A673 (cell line): Measurements from ENCODE around the gene IQCH.
"Not testable (repeated sequence)": the region's sequence is repeated elsewhere in the genome, so short reads cannot be mapped to it uniquely, and the experiment has no call there.

Experiments
- EZH2 ChIP-seq: fragments of 200-600 bp; sonication (generic); IDR thresholded peaks from 2 replicates; pipeline ENCODE4 v1.6.1; 2017; ENCODE audit warnings: borderline replicate concordance, low read depth, mild to moderate bottlenecking, mixed read lengths, antibody characterized with exemption, low read length; ENCODE audit not compliant: poor library complexity, severe bottlenecking
- TF ChIP-seq, protein P1 (sequence below): fragments of 300-800, 200-600 bp; sonication (generic); conservative IDR thresholded peaks from 2 replicates; pipeline ENCODE4 v1.5.1; 2017; ENCODE audit warnings: low read depth, mild to moderate bottlenecking, antibody characterized with exemption, low read length, moderate library complexity, mixed read lengths

DNA sequence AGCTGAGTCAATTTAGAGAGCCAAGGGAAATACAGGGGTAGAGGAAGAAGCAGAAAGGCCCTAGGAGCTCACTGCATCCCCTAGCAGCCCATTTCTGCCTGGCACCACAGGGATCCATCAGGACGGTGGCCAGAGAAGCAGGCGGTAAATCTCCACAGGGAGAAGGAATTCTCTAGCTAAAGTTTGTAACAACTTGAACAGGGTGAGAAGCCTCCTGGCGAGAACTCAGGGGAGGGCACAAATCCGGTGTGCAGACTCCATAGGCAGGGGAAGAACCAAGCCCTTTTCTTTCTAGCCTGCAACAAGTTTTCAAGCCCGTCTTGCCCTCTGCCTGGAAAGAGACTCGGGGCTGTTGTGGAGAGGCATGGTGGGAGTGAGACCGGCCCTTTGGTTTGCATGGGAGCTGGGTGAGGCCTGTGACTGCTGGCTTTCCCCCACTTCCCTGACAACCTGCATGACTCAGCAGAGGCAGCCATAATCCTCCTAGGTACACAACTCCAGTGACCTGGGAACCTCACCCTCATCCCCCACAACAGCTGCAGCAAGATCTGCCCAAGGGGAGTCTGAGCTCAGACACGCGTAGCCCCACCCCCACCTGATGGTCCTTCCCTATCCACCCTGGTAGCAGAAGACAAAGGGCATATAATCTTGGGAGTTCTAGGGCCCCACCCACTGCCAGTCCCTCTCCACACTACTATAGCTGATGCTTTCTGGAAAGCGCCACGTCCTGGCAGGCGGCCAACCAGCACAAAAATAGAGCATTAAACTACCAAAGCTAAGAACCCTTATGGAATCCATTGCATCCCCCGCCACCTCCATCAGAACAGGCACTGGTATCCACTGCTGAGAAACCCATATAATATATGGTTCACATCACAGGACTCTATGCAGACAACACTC is 182.0 kb downstream of the IQCH start:
- TF ChIP-seq EZH2 = not testable (repeated sequence)
- TF ChIP-seq, protein P1, sequence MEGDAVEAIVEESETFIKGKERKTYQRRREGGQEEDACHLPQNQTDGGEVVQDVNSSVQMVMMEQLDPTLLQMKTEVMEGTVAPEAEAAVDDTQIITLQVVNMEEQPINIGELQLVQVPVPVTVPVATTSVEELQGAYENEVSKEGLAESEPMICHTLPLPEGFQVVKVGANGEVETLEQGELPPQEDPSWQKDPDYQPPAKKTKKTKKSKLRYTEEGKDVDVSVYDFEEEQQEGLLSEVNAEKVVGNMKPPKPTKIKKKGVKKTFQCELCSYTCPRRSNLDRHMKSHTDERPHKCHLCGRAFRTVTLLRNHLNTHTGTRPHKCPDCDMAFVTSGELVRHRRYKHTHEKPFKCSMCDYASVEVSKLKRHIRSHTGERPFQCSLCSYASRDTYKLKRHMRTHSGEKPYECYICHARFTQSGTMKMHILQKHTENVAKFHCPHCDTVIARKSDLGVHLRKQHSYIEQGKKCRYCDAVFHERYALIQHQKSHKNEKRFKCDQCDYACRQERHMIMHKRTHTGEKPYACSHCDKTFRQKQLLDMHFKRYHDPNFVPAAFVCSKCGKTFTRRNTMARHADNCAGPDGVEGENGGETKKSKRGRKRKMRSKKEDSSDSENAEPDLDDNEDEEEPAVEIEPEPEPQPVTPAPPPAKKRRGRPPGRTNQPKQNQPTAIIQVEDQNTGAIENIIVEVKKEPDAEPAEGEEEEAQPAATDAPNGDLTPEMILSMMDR = not testable (repeated sequence)
